Central memory CD8-positive, alpha-beta T cell (primary cell): Measurements from ENCODE around the gene PLSCR3.
"Not testable (repeated sequence)": the region's sequence is repeated elsewhere in the genome, so short reads cannot be mapped to it uniquely, and the experiment has no call there.

ENCODE experiments used
- ATAC-seq: fragments of 150-1000 bp; cut with Tn5 transposase; replicated peaks from 2 replicates; pipeline ENCODE4 v1.10.0; 2022; ENCODE audit warnings: mild to moderate bottlenecking, moderate FRiP score, moderate number of reproducible peaks; ENCODE audit not compliant: poor library complexity, severe bottlenecking; ENCODE audit errors: extremely low read depth
- DNase-seq, 2 donors: peaks; one replicate each; pipeline ENCODE4 v3.0.0; 2021; ENCODE audit warnings: low spot score in 2 of 2
- H3K27ac Mint-ChIP-seq: one replicate; pipeline ENCODE4 v1.8.0; 2022; ENCODE audit warnings: low read depth, mild to moderate bottlenecking, moderate library complexity, mixed read lengths
- H3K27me3 Mint-ChIP-seq: one replicate; pipeline ENCODE4 v1.8.0; 2022; ENCODE audit warnings: mixed read lengths
- H3K36me3 Mint-ChIP-seq: one replicate; pipeline ENCODE4 v1.8.0; 2022; ENCODE audit warnings: mild to moderate bottlenecking, moderate library complexity, mixed read lengths; ENCODE audit not compliant: insufficient read depth
- H3K4me1 Mint-ChIP-seq: one replicate; pipeline ENCODE4 v1.8.0; 2022; ENCODE audit warnings: mixed read lengths
- H3K4me3 Mint-ChIP-seq: one replicate; pipeline ENCODE4 v1.8.0; 2022; ENCODE audit warnings: mild to moderate bottlenecking, moderate library complexity, mixed read lengths
- H3K9me3 Mint-ChIP-seq: one replicate; pipeline ENCODE4 v1.8.0; 2022; ENCODE audit warnings: mixed read lengths

The PLSCR3 gene

DNA sequence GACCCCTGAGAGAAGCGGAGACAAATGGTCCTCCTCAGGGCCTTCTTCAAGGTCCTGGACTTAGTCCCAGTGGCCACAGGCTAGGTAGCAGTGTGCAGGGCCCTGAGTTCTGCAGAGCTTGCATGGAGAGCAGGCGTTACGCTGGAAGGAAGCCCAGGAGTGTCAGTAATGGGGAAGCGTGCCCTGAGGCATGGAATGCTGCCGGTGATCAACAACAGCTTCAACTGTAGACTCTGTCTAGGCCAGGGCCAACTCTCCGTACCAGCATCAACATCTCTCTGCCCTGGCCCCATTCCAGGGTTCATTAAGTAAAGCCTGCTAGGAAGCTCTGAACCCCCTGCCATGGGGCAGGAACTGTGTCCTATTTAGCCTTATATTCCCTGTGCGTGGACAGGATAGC is 14.0 kb downstream of the PLSCR3 start:
- no peak for DNase-seq
- Mint-ChIP-seq H3K4me3 (no peak overlapping the region), H3K4me1 (peaks cover 14% of the 10 kb centered on the region), H3K27ac (no peak overlapping the region), H3K36me3 (no peaks in the 10 kb centered on the region), H3K27me3 (peaks cover 31% of the 10 kb centered on the region), H3K9me3 (no peaks in the 10 kb centered on the region)
- ATAC-seq = no peak

DNA sequence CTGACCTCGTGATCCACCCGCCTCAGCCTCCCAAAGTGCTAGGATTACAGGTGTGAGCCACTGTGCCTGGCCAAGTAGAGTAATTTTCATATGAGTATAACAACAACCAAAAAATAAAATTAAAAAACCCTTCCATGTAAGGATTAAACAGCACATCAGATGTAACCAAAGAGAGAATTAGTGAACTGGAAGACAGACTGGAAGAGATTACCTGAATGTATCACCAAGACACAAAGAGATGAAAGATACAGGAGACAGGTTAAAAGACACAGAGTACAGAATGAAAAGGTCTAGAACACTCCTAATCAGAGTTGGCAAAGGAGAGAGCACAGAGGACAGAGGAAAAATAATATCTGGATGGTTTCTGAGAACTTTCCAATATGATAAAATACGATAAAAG is 15.2 kb downstream of the PLSCR3 start:
- ATAC-seq (no peak), DNase-seq (no peak)
- Mint-ChIP-seq H3K4me1 (peaks cover 6% of the 10 kb centered on the region), H3K27me3 (peaks cover 31% of the 10 kb centered on the region), H3K36me3 (no peaks in the 10 kb centered on the region), H3K4me3 (no peak overlapping the region), H3K27ac (no peak overlapping the region), H3K9me3 (no peaks in the 10 kb centered on the region)

DNA sequence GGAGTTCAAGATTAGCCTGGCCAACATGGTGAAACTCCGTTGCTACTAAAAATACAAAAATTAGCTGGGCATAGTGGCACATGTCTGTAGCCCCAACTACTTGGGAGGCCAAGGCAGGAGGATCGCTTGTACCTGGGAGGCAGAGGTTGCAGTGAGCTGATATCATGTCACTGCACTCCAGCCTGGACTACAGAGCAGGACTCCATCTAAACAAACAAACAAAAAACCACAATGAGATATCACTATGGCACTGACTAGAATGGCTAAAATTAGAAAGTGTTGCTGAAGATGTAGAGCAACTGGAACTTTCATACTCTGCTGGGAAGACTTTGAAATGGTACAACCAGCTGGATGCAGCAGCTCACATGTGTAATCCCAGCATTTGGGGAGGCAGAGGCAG is 20.0 kb downstream of the PLSCR3 start:
- ATAC-seq = no peak
- no peak for DNase-seq
- no peak overlapping the region for H3K4me3 Mint-ChIP-seq
- H3K36me3 Mint-ChIP-seq = no peaks in the 10 kb centered on the region
- H3K27me3 Mint-ChIP-seq = peaks cover 7% of the 10 kb centered on the region
- H3K27ac Mint-ChIP-seq = no peak overlapping the region
- H3K4me1 Mint-ChIP-seq = no peaks in the 10 kb centered on the region
- H3K9me3 Mint-ChIP-seq = no peaks in the 10 kb centered on the region

DNA sequence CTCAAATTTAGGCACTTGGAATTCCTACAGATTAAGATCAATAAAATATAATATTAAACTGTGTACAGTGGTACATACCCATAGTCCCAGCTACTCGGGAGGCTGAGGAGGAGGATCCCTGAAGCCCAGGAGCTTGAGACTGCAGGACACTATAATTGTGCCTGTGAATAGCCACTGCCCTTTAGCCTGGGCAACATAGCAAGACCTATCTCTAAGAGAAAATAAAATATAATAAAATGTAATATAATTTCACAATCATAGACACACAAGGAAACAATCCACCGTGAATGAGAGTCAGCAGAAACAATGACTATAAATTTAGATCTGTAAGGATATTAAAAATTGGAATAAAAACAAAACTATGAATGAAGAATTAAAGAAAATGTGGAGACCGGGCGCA is 23.5 kb downstream of the PLSCR3 start:
- ATAC-seq (no peak), DNase-seq (no peak)
- no peak overlapping the region for H3K27ac Mint-ChIP-seq
- H3K4me1 Mint-ChIP-seq = no peaks in the 10 kb centered on the region
- H3K36me3 Mint-ChIP-seq = no peaks in the 10 kb centered on the region
- no peaks in the 10 kb centered on the region for H3K27me3 Mint-ChIP-seq
- no peak overlapping the region for H3K4me3 Mint-ChIP-seq
- no peaks in the 10 kb centered on the region for H3K9me3 Mint-ChIP-seq

DNA sequence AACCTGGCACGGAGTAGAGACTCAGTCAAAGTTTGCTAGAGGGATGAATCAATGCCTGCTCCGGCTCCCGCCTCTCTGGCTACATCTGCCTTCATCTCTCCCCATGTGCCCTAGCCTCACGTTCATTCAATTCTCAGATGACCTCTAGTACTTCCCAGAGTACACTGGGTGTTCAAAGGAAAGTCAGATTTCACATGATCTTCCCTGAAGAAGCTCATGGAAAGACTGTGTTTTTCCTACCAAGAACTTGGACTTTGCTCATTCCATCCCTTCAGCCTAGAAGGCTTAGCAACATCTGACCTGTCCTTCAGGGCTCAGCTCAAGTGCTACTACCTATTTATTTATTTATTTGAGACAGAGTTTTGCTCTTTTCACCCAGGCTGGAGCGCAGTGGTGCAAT is 24.5 kb downstream of the PLSCR3 start:
- Mint-ChIP-seq H3K4me3 (no peak overlapping the region), H3K27me3 (no peaks in the 10 kb centered on the region), H3K36me3 (no peaks in the 10 kb centered on the region), H3K4me1 (no peaks in the 10 kb centered on the region), H3K9me3 (no peaks in the 10 kb centered on the region), H3K27ac (no peak overlapping the region)
- DNase-seq (no peak), ATAC-seq (no peak)

DNA sequence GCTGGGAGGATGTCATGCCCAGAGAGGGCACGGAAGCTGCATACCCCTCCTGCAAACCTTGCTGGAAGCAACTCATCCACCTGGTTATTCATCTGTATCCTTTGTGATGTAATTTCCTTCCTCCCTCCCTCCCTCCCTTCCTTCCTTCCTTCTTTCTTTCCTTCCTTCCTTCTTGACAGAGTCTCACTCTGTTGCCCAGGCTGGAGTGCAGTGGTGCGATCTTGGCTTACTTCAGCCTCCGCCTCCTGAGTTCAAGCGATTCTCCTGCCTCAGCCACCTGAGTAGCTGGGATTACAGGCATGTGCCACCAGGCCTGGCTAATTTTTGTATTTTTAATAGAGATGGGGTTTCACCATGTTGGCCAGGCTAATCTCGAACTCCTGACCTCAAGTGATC is 25.7 kb downstream of the PLSCR3 start:
- not testable (repeated sequence) for ATAC-seq, H3K9me3 Mint-ChIP-seq, H3K27ac Mint-ChIP-seq, DNase-seq, H3K36me3 Mint-ChIP-seq, H3K4me1 Mint-ChIP-seq, H3K27me3 Mint-ChIP-seq, H3K4me3 Mint-ChIP-seq

DNA sequence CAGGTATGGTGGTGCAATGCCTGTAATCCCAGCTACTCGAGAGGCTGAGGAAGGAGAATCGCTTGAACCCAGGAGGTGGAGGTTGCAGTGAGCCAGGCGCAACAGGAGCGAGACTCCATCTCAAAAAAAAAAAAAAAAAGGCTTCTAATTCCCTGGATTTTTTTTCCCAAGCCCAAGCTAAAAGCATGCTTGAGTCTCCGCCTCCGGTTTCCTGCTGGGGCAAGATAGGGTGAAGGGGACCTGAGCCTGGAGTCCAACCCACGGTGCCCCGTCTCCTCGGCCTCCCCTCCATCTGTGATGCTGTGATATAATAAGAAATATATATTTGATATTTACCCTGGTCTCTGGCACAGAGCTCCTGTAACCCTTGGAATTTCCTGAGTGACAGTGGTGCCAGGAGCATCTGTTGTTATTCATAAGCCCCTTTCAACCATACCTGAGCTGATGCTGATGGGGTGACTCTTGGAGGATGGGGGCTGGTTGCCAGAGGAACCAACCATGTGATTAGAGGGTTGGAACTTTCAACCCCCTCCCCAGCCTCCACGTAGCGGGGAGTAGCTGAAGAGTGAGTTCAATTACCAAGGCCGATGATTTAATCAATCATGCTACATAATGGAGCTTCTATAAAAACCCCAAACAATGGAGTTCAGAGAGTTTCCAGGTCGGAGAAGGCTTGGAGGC is 26.3 kb downstream of the PLSCR3 start:
- Mint-ChIP-seq H3K27me3 (no peaks in the 10 kb centered on the region), H3K27ac (no peak overlapping the region), H3K9me3 (no peaks in the 10 kb centered on the region), H3K4me3 (no peak overlapping the region), H3K36me3 (no peaks in the 10 kb centered on the region), H3K4me1 (no peaks in the 10 kb centered on the region)
- no peak for ATAC-seq
- DNase-seq = no peak

DNA sequence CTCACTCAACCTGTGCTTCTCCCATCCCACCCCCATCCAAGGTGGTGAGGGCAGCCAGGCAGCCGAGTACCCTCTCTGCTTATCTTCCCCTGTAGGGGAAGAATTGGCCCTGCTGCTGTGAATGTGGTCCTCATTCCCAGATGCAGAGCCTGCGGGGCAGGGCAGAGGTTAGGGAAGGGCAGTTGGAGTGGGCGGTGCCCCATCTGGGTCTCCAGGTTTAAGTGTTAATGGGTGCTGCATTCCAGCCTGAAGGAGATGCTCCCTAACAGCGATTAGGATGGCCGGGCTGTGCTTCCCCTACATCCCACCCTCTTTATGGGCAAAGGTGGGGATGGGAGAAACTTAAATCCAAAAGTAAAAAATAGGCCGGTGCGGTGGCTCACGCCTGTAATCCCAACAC is 27.2 kb downstream of the PLSCR3 start:
- no peak overlapping the region for H3K4me3 Mint-ChIP-seq
- peaks cover 3% of the 10 kb centered on the region for H3K27me3 Mint-ChIP-seq
- H3K9me3 Mint-ChIP-seq = no peaks in the 10 kb centered on the region
- H3K4me1 Mint-ChIP-seq = no peaks in the 10 kb centered on the region
- no peak for DNase-seq
- ATAC-seq = no peak
- no peak overlapping the region for H3K27ac Mint-ChIP-seq
- no peaks in the 10 kb centered on the region for H3K36me3 Mint-ChIP-seq

DNA sequence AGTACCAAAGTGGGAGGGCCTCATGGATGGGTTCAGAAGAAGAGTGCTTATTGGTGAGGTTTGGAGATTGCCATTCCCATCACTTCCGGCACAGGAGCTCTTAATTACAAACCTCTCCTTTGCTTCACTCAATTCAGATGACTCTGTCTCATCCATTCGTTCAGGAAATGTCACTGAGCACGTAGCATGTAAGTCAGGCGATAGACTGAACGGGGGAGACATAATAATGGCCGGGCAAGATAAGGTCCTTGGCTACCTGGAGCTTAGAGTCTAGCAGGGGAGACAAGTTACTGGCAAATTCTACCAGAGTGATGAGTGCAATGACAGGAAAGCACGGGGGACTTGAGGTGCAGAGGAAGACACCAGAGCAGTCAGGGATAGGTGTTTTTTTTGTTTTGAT is 28.4 kb downstream of the PLSCR3 start:
- H3K4me3 Mint-ChIP-seq, H3K36me3 Mint-ChIP-seq, H3K4me1 Mint-ChIP-seq, H3K9me3 Mint-ChIP-seq, DNase-seq, ATAC-seq, H3K27ac Mint-ChIP-seq: not testable (repeated sequence)
- H3K27me3 Mint-ChIP-seq = peaks cover 12% of the 10 kb centered on the region

DNA sequence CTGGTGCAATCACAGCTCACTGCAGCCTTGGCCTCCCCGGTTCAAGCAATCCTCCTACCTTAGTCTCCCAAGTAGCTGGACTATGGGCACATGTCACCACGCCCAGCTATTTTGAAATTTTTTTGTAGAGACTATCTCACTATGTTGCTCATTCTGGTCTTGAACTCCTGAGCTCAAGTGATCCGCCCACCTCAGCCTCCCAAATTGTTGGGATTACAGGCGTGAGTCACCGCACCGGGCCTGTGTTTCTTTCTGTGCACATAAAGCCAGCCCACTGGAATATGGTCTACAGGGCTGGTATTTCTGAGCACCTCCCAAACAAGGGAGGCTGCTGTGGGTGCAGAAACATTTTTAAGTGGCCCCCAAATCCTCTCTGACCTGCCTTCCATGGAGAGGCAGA is 31.0 kb downstream of the PLSCR3 start:
- ATAC-seq (no peak), DNase-seq (no peak)
- H3K27ac Mint-ChIP-seq = no peak overlapping the region
- no peaks in the 10 kb centered on the region for H3K9me3 Mint-ChIP-seq
- H3K27me3 Mint-ChIP-seq = peaks cover 12% of the 10 kb centered on the region
- H3K4me3 Mint-ChIP-seq = no peak overlapping the region
- H3K36me3 Mint-ChIP-seq = peaks cover 2% of the 10 kb centered on the region
- no peaks in the 10 kb centered on the region for H3K4me1 Mint-ChIP-seq

DNA sequence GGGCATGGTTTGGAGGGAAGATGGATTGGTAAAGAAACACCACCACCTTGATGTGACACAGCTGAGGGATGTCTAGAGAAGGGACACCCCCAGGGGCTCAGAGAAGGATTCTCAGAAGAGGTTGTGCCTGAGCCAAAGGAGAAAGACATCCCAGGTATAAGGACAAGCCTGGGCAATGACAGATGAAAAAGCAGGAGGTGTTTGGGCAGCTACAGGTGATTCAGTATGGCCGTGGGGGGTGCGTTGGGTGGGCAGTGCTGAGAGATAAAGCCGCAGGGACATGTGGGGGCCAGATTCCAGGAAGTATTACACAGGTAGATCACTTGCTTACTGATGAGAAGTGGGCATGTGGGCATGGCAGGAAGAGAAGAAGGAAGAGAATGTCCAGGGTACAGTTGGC is 32.4 kb downstream of the PLSCR3 start:
- Mint-ChIP-seq H3K36me3 (peaks cover 2% of the 10 kb centered on the region), H3K9me3 (no peaks in the 10 kb centered on the region), H3K27me3 (peaks cover 12% of the 10 kb centered on the region), H3K27ac (no peak overlapping the region), H3K4me3 (no peak overlapping the region), H3K4me1 (no peaks in the 10 kb centered on the region)
- no peak for ATAC-seq
- no peak for DNase-seq

DNA sequence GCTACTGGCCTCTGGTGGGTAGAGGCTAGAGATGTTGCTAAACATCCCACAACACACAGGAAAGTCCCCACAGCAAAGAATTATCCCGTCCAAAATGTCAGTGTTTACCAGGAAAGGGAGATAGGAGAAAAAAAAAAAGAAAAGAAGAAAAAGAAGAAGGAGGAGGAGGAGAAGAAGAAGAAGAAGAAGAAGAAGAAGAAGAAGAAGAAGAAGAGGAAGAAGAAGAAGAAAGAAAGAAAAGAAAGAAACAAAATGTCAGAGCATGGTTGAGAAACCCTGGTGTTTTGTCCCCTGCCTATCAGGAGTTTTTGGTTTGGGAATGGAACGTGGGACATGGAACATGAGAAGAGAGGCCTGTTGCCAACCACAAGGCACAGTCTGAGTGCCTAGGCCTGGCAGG is 36.9 kb downstream of the PLSCR3 start:
- Mint-ChIP-seq H3K27ac (no peak overlapping the region), H3K4me3 (no peak overlapping the region), H3K36me3 (peaks cover 7% of the 10 kb centered on the region), H3K27me3 (peaks cover 12% of the 10 kb centered on the region), H3K4me1 (peaks cover 29% of the 10 kb centered on the region), H3K9me3 (no peaks in the 10 kb centered on the region)
- DNase-seq = no peak
- no peak for ATAC-seq

DNA sequence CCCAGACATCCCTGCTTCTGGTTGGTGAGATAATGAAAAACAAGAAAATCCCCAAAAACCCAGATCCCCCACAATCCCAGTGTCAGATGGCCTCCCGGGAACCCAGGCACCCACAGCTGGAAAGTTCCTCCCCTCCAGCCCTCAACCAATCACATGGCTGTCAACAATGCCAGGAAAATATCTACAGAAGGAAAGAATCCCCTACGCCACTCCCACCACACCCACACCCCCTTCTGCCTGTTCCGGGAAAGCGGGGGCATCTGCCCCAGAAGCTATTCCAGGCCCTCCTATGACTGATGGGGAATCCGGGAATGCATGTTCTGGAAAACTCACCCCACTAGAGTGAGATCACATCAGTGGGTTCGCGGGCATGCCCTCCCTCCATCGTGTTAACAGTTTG is 37.6 kb downstream of the PLSCR3 start:
- ATAC-seq (no peak), DNase-seq (no peak)
- H3K9me3 Mint-ChIP-seq = no peaks in the 10 kb centered on the region
- H3K36me3 Mint-ChIP-seq = peaks cover 8% of the 10 kb centered on the region
- H3K27ac Mint-ChIP-seq = no peak overlapping the region
- H3K4me1 Mint-ChIP-seq = peaks cover 31% of the 10 kb centered on the region
- no peak overlapping the region for H3K4me3 Mint-ChIP-seq
- H3K27me3 Mint-ChIP-seq = peaks cover 6% of the 10 kb centered on the region
